ENCODE measurements around the gene CCDC92B.

CCDC92B gene

DNA sequence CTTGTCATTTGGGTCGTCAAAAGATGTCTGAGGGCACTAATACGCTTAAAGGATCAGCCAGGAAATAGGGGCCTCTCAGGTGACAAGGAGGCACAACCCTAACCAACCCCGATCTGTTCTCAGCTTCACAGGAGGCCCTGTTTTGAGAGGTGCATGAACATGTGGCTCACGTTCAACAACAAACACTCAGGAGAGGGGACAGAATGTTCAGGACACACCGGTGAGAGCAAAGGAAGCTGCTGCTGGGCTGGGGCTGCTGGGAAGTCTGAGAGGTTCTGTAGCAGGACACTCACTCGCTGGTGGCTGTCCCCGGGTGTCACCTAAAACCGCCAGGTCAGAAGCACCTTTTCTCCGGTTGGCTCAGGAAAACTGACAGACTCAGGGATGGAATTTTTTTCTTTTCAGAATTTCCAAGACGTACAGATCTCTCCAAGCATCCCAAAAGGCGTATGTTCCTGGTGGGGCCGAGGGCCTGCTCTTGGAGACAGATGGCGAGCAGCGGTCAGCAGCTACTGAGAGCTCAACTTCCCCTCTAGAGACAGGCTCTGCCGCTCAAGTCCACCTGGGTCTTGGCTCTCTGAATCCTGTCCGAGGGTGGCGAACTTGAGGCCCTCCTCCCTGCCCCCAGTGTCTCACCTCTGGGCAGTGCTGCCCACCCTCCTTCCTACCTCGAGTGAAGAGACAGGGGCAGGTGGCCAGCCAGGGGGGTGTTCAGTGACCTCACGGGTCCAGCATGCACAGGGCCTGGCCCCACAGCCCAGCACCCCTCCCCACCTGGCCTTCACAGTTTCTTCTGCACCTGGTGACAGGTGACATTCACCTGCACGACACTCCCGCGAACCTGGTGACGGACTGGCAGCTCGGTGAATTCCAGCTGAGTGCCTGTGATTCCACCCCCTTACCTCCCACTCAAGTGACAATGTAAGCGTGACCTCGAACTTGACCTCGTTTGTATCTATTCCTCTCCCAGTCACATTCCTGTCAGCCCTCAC, 60.8 kb downstream of the CCDC92B start:
- Histone ChIP-seq H3K4me3 (no peak overlapping the region), H3K27ac (peak overlapping the region in 1 of 2 donors; percentile 54), H3K36me3 (peaks cover 26 to 50% (median 43%) of the 10 kb centered on the region in 3 donors), H3K9me3 (no peaks in the 10 kb centered on the region), H3K4me1 (peaks cover 0 to 37% (median 16%) of the 10 kb centered on the region in 4 donors), H3K27me3 (no peaks in the 10 kb centered on the region)
- TF ChIP-seq, protein P1, sequence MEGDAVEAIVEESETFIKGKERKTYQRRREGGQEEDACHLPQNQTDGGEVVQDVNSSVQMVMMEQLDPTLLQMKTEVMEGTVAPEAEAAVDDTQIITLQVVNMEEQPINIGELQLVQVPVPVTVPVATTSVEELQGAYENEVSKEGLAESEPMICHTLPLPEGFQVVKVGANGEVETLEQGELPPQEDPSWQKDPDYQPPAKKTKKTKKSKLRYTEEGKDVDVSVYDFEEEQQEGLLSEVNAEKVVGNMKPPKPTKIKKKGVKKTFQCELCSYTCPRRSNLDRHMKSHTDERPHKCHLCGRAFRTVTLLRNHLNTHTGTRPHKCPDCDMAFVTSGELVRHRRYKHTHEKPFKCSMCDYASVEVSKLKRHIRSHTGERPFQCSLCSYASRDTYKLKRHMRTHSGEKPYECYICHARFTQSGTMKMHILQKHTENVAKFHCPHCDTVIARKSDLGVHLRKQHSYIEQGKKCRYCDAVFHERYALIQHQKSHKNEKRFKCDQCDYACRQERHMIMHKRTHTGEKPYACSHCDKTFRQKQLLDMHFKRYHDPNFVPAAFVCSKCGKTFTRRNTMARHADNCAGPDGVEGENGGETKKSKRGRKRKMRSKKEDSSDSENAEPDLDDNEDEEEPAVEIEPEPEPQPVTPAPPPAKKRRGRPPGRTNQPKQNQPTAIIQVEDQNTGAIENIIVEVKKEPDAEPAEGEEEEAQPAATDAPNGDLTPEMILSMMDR (IDR thresholded peaks at IDR 0.05), result no peak
- peak in 1 of 2 donors; percentile 22 for DNase-seq
- intact Hi-C loops (cut with DNase I; ENCODE audit: low total_unique reads), result loop anchor here (5.0 kb wide), 1 partner anchor 96 kb away; the partner anchor contains the start of gene PAFAH1B1

DNA sequence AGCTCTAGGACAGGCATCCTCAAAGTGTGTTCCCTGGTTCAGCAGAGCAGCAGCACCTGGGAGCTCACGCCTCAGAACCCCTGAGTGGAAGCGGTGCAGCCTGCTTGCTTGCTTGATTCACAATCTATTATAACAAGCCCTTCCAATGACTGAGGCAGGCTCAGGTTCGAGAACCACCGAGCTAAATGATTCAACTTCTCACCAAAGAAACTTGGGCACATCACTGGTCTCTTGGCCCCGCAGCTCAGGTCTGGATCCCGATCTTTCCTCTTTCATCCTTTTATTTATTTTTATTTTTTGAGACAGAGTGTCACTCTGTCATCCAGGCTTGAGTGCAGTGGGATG, 62.4 kb downstream of the CCDC92B start:
- TF ChIP-seq, protein P1 (IDR thresholded peaks at IDR 0.05), result no peak
- Histone ChIP-seq H3K4me3 (no peak overlapping the region), H3K36me3 (peaks cover 34 to 50% (median 45%) of the 10 kb centered on the region in 3 donors), H3K9me3 (no peaks in the 10 kb centered on the region), H3K27me3 (no peaks in the 10 kb centered on the region), H3K4me1 (peaks cover 0 to 37% (median 16%) of the 10 kb centered on the region in 4 donors), H3K27ac (peak overlapping the region; percentile 36 to 54)
- intact Hi-C loops (cut with DNase I; ENCODE audit: low total_unique reads), result loop anchor here (5.0 kb wide), 1 partner anchor 95 kb away; the partner anchor contains the start of gene PAFAH1B1
- DNase-seq, result no peak

DNA sequence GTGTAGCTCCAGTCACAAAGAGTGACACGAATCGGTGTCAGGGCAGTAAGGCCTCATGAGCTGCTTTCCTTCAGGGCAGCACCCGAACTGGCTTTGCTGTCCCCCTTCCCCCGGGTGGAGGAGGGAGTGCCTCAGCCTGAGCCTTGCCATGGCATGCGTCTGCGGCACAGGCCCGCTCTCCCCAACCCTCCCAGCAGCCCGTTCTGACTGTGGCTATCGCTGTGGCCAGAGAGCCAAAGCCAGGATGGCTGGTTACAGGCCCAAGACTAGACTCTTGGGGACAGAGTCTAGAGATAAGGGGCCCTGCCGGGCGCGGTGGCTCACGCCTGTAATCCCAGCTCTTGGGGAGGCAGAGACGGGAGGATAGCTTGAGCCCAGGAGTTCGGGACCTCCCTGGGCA, 63.8 kb downstream of the CCDC92B start:
- peak in 1 of 2 donors; percentile 24 for DNase-seq
- no peak overlapping the region for H3K4me3 ChIP-seq
- intact Hi-C loops (cut with DNase I; ENCODE audit: low total_unique reads), result loop anchor here (5.0 kb wide), 1 partner anchor 93 kb away; the partner anchor contains the start of gene PAFAH1B1
- H3K27me3 ChIP-seq, result no peaks in the 10 kb centered on the region
- H3K4me1 ChIP-seq, result peaks cover 0 to 37% (median 16%) of the 10 kb centered on the region in 4 donors
- no peak overlapping the region for H3K27ac ChIP-seq
- peaks cover 39 to 50% (median 47%) of the 10 kb centered on the region in 3 donors for H3K36me3 ChIP-seq
- TF ChIP-seq, protein P1 (IDR thresholded peaks at IDR 0.05), result no peak
- no peaks in the 10 kb centered on the region for H3K9me3 ChIP-seq

DNA sequence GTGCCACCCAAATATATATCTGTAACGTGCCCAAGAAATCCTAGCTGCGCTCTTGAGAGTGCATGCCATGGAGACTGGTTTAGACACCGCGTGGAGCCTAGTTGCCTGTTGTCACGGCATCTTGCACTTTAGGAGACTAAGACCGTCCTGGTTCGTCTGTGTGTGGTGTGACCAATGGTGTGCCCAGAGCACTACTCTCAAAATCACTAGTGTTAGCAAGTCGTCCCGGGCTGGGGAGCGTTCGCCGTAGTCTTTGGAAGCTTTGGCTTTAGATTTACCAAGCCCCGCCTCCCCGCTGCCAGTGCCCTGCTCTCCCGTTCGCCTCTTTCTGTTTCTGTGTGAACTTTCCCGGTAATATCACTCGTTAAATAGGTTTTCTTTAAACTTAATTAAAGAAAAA, 64.9 kb downstream of the CCDC92B start:
- intact Hi-C loops (cut with DNase I; ENCODE audit: low total_unique reads), result no loop called here
- peaks cover 0 to 37% (median 16%) of the 10 kb centered on the region in 4 donors for H3K4me1 ChIP-seq
- H3K27ac ChIP-seq, result no peak overlapping the region
- peaks cover 45 to 51% (median 51%) of the 10 kb centered on the region in 3 donors for H3K36me3 ChIP-seq
- TF ChIP-seq, protein P1 (IDR thresholded peaks at IDR 0.05), result no peak
- DNase-seq, result peak in 1 of 2 donors; percentile 20
- no peaks in the 10 kb centered on the region for H3K9me3 ChIP-seq
- no peak overlapping the region for H3K4me3 ChIP-seq
- no peaks in the 10 kb centered on the region for H3K27me3 ChIP-seq

DNA sequence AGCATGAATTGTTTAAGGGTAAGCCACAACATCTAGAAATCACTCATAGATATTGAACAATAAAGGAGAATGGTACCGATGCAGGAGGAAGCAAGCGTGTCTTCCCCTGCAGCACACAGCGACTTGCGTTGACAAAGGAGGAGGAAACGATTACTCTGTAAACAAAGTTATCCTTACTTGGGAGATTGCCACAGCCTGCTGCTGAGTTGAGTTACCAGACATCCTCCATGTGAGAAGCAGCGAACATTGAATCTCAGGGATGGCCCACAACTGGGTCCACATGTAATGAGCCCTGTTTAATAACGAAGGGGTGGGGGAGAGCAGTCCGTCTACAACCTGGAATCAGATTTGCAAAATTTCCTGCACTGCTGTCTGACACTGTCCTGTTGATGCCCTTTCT, 65.5 kb downstream of the CCDC92B start:
- DNase-seq, result no peak
- Histone ChIP-seq H3K4me1 (peaks cover 0 to 33% (median 16%) of the 10 kb centered on the region in 4 donors), H3K9me3 (no peaks in the 10 kb centered on the region), H3K27ac (no peak overlapping the region), H3K27me3 (no peaks in the 10 kb centered on the region), H3K4me3 (no peak overlapping the region), H3K36me3 (peaks cover 45 to 54% (median 49%) of the 10 kb centered on the region in 3 donors)
- TF ChIP-seq, protein P1 (IDR thresholded peaks at IDR 0.05), result no peak
- intact Hi-C loops (cut with DNase I; ENCODE audit: low total_unique reads), result no loop called here

All from tibial artery (tissue), 4 donors.